Measurements from ENCODE around the gene ERC1.
"Not testable (repeated sequence)": the region's sequence is repeated elsewhere in the genome, so short reads cannot be mapped to it uniquely, and the experiment has no call there.

GRCh38 chr12:1051672-1052071, 60.6 kb downstream of the ERC1 start:
- not testable (repeated sequence) for TF ChIP-seq CTCF (conservative IDR thresholded peaks at IDR 0.05; ENCODE audit: low read depth, low read length); SMC3 (IDR thresholded peaks at IDR 0.05; ENCODE audit: low read depth, low read length); CHD1 (IDR thresholded peaks at IDR 0.05; ENCODE audit: low read depth, low read length); ELK1 (IDR thresholded peaks at IDR 0.05; ENCODE audit: borderline replicate concordance, low read depth, low read length); POLR2A (IDR thresholded peaks at IDR 0.05; ENCODE audit: low read depth, low read length); MAZ (IDR thresholded peaks at IDR 0.05; ENCODE audit: borderline replicate concordance, low read depth, low read length); FOS (IDR thresholded peaks at IDR 0.05; ENCODE audit: low read depth, low read length)
